Hippocampal formation (tissue), 2 donors: ENCODE measurements around the gene HNRNPUL1.
A peak's percentile ranks its signal among the peaks of the same experiment; 100 is the strongest.

Experiments used
- DNase-seq, 2 donors: peaks; one replicate each; lab custom pipeline; 2025; lab: John Stamatoyannopoulos, UW

The HNRNPUL1 gene

GRCh38 chr19:41353466-41354342 lies 89.5 kb downstream of the HNRNPUL1 start, which contains the start of gene TGFB1:
TSS of gene TGFB1 (minus strand) at chr19:41353922. CDS start at chr19:41353044, 878 bp downstream.
- DNase-seq: peak in 1 of 2 donors; percentile 56

- no peak for DNase-seq
Measured at GRCh38 chr19:41354343-41354953, 90.3 kb downstream of the HNRNPUL1 start.

- no peak for DNase-seq
Measured at GRCh38 chr19:41355035-41355434, 90.9 kb downstream of the HNRNPUL1 start.

GRCh38 chr19:41355802-41356201 lies 91.6 kb downstream of the HNRNPUL1 start:
- DNase-seq: no peak

- DNase-seq: no peak
Measured at GRCh38 chr19:41356984-41357739, 93.0 kb downstream of the HNRNPUL1 start.
